Suprapubic skin (tissue), 4 donors: ENCODE results near the gene CLASP1. TPM values are rescaled to one million over a fixed set of nuclear protein-coding genes. Genes with fewer than 3 reads are reported as not detected.
"Not testable (repeated sequence)": the region's sequence is repeated elsewhere in the genome, so short reads cannot be mapped to it uniquely, and the experiment has no call there.

Experiments used
- DNase-seq, 2 donors: peaks; one replicate each; pipeline ENCODE4 v3.0.0-alpha.2; 2019; ENCODE audit warnings: low spot score in 2 of 2
- H3K27ac ChIP-seq: fragments of 200-600 bp; sonication (generic); one replicate; pipeline ENCODE4 v1.5.1; 2019
- H3K27me3 ChIP-seq: fragments of 200-600 bp; sonication (generic); one replicate; pipeline ENCODE4 v1.5.1; 2019
- H3K36me3 ChIP-seq: fragments of 200-600 bp; sonication (generic); one replicate; pipeline ENCODE4 v1.5.1; 2019
- H3K4me1 ChIP-seq: fragments of 200-600 bp; sonication (generic); one replicate; pipeline ENCODE4 v1.5.1; 2019
- H3K4me3 ChIP-seq: fragments of 200-600 bp; sonication (generic); one replicate; pipeline ENCODE4 v1.5.1; 2019; ENCODE audit warnings: mild to moderate bottlenecking
- H3K9me3 ChIP-seq: fragments of 200-600 bp; sonication (generic); one replicate; pipeline ENCODE4 v1.5.1; 2019
- CTCF ChIP-seq, 2 donors: fragments of 200-600 bp in 1 of 2; fragments of 450-650 bp in 1 of 2; sonication (generic) in 1 of 2; IDR thresholded peaks; one replicate each; pipeline ENCODE4 v1.5.1; 2016 to 2019; ENCODE audit warnings: antibody characterized with exemption in 2 of 2, mild to moderate bottlenecking in 1 of 2, moderate library complexity in 1 of 2
- EP300 ChIP-seq: sonication (generic); formaldehyde crosslinking; IDR thresholded peaks from one replicate; pipeline ENCODE4 v1.6.1; 2017; ENCODE audit warnings: antibody characterized with exemption
- POLR2A ChIP-seq, 2 donors: fragments of 450-650 bp; IDR thresholded peaks; one replicate each; pipeline ENCODE4 v1.6.1; 2017; ENCODE audit warnings: antibody characterized with exemption in 2 of 2, mild to moderate bottlenecking in 2 of 2, moderate library complexity in 2 of 2
- POLR2AphosphoS5 ChIP-seq, 3 donors: sonication (generic); formaldehyde crosslinking; IDR thresholded peaks; one replicate each; pipeline ENCODE4 v1.6.1; 2017; ENCODE audit warnings: antibody characterized with exemption in 3 of 3
- WGBS: methylation state at CpG from one replicate; pipeline ENCODE4 v1.1.5; 2018; 5-methylcytosine and 5-hydroxymethylcytosine counted together
- total RNA-seq, 4 donors: library from RNA; depleted of rRNA; stranded (reverse); fragments of >200 nt; gene quantifications; one replicate each; pipeline ENCODE4 v1.1.0, GENCODE V29; 2016

The CLASP1 gene
- total RNA-seq, 4 donors from 2014 or later = 53.3 to 99.5 (median 67.6) TPM

DNA sequence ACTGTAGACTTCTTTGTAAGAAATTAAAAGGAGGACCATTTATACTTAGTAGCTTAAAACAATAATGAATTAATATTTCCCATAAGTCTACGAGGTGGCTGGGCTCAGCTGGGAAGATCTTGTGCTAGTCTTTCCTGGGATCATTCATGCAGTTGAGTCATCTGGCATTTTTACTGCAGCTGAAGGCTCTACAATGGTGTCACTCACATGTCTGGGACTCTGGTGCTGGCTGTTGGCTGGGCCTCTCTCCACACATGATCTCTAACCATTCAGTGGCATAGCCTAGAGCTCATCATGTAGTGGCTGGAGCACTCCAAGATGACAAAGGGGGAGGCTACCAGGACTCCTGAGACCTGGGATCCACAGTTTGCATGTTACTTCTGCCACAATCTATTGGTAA, 35.5 kb downstream of the CLASP1 start:
- DNase-seq = no peak
- Histone ChIP-seq H3K4me1 (peaks cover 9% of the 10 kb centered on the region), H3K27ac (no peak overlapping the region), H3K4me3 (no peak overlapping the region), H3K27me3 (no peaks in the 10 kb centered on the region), H3K36me3 (peaks cover 9% of the 10 kb centered on the region), H3K9me3 (no peaks in the 10 kb centered on the region)
- TF ChIP-seq EP300 = no peak
- no peak for TF ChIP-seq POLR2A (IDR thresholded peaks at IDR 0.05)
- TF ChIP-seq POLR2AphosphoS5 (IDR thresholded peaks at IDR 0.05) = no peak
- no peak for TF ChIP-seq CTCF (IDR thresholded peaks at IDR 0.05)
- WGBS = 93% methylated on average over 1 of the region's 1 CpG

GRCh38 chr2:121613152-121613551, 36.1 kb downstream of the CLASP1 start:
- Histone ChIP-seq H3K4me3 (no peak overlapping the region), H3K9me3 (no peaks in the 10 kb centered on the region), H3K27me3 (no peaks in the 10 kb centered on the region), H3K27ac (no peak overlapping the region), H3K4me1 (peaks cover 14% of the 10 kb centered on the region), H3K36me3 (peaks cover 9% of the 10 kb centered on the region)
- no peak for DNase-seq
- TF ChIP-seq POLR2A (IDR thresholded peaks at IDR 0.05) = no peak
- no peak for TF ChIP-seq EP300
- TF ChIP-seq CTCF (IDR thresholded peaks at IDR 0.05) = no peak
- TF ChIP-seq POLR2AphosphoS5 (IDR thresholded peaks at IDR 0.05) = no peak

- no peak for DNase-seq
- TF ChIP-seq CTCF (IDR thresholded peaks at IDR 0.05) (no peak), EP300 (no peak), POLR2A (IDR thresholded peaks at IDR 0.05) (no peak), POLR2AphosphoS5 (IDR thresholded peaks at IDR 0.05) (no peak)
- H3K9me3 ChIP-seq = no peaks in the 10 kb centered on the region
- H3K27me3 ChIP-seq = no peaks in the 10 kb centered on the region
- WGBS = 74% methylated on average over 1 of the region's 1 CpG
- no peak overlapping the region for H3K4me3 ChIP-seq
- peaks cover 9% of the 10 kb centered on the region for H3K36me3 ChIP-seq
- peaks cover 15% of the 10 kb centered on the region for H3K4me1 ChIP-seq
- H3K27ac ChIP-seq = no peak overlapping the region
Measured at GRCh38 chr2:121611730-121612705, 37.2 kb downstream of the CLASP1 start.

GRCh38 chr2:121611048-121611649, 38.1 kb downstream of the CLASP1 start:
- H3K27ac ChIP-seq, H3K36me3 ChIP-seq, H3K9me3 ChIP-seq, H3K27me3 ChIP-seq, DNase-seq, H3K4me3 ChIP-seq: not testable (repeated sequence)
- WGBS = 74% methylated on average over 2 of the region's 2 CpGs
- H3K4me1 ChIP-seq = peaks cover 15% of the 10 kb centered on the region

DNA sequence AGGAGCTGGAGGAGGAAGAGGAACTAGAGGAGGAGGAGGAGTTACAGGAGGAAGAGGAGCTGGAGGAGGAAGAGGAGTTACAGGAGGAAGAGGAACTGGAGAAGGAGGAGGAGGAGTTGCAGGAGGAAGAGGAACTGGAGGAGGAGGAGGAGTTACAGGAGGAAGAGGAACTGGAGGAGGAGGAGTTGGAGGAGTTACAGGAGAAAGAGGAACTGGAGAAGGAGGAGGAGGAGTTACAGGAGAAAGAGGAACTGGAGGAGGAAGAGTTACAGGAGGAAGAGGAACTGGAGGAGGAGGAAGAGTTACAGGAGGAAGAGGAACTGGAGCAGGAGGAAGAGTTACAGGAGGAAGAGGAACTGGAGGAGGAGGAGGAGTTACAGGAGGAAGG, 38.8 kb downstream of the CLASP1 start:
- H3K36me3 ChIP-seq, DNase-seq, H3K9me3 ChIP-seq, H3K4me3 ChIP-seq, H3K27me3 ChIP-seq, H3K27ac ChIP-seq: not testable (repeated sequence)
- H3K4me1 ChIP-seq = peaks cover 15% of the 10 kb centered on the region

- TF ChIP-seq CTCF (IDR thresholded peaks at IDR 0.05) = no peak
- TF ChIP-seq POLR2AphosphoS5 (IDR thresholded peaks at IDR 0.05) = no peak
- TF ChIP-seq EP300 = no peak
- TF ChIP-seq POLR2A (IDR thresholded peaks at IDR 0.05) = no peak
- Histone ChIP-seq H3K36me3 (peaks cover 5% of the 10 kb centered on the region), H3K4me3 (no peak overlapping the region), H3K27ac (no peak overlapping the region), H3K27me3 (no peaks in the 10 kb centered on the region), H3K9me3 (no peaks in the 10 kb centered on the region), H3K4me1 (peaks cover 14% of the 10 kb centered on the region)
- no peak for DNase-seq
- WGBS = 62% methylated on average over 3 of the region's 3 CpGs
Measured at GRCh38 chr2:121608967-121609366, 40.3 kb downstream of the CLASP1 start.
